HG02642 (cell line): ENCODE measurements around the gene ATP10A.
A peak's percentile ranks its signal among the peaks of the same experiment; 100 is the strongest.
"Not testable (repeated sequence)": the region's sequence is repeated elsewhere in the genome, so short reads cannot be mapped to it uniquely, and the experiment has no call there.

Source experiments
- ATAC-seq: cut with Tn5 transposase; IDR thresholded peaks from one replicate; pipeline ENCODE4 v1.9.1; 2021; ENCODE audit warnings: mild to moderate bottlenecking; ENCODE audit not compliant: unreplicated experiment, poor library complexity

ATP10A gene

GRCh38 chr15:25759421-25759820 is 103.7 kb downstream of the ATP10A start:
- ATAC-seq, result no peak

DNA sequence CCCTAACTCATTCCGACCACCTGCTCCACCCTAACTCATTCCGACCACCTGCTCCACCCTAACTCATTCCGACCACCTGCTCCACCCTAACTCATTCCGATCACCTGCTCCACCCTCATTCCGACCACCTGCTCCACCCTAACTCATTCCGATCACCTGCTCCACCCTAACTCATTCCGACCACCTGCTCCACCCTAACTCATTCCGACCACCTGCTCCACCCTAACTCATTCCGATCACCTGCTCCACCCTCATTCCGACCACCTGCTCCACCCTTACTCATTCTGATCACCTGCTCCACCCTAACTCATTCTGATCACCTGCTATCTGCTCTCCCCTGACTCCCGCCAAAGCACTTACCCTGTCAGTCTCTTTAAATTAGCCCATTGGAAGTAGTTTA is 104.5 kb downstream of the ATP10A start:
- not testable (repeated sequence) for ATAC-seq

DNA sequence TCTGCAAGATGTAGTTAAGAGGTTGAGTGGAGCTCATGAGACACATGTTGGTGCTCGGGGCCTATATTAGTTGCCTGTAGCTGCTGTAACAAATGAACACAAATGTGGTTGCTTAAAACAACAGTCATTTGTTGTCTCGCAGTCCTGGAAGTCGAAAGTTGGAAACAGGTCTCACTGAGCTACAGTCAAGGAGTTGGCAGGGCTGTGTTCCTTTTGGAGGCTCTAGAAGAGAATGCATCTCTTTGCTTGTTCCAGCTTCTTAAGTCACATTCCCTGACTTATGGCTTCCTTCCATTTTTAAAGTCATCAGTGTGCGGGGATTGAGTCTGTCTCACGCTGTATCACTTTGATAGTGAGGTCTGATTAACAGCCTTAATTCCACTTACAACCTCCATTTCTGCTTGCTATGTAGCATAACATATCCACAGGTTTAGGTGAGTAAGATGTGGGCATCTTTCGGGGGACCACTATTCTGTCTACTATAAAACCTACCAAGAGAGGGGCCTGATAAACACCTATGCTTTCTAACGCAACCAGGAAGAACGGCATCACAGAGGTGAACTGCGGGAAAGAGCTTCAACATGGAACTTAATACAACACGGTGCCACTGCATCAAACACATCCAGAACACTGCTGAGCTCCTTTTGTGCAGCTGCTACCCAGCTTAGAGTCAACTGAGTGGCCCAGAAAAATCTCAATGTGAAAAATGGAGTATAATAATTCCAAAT is 119.4 kb downstream of the ATP10A start:
- no peak for ATAC-seq

- no peak for ATAC-seq
Observed at GRCh38 chr15:25742776-25743547, 120.2 kb downstream of the ATP10A start.

DNA sequence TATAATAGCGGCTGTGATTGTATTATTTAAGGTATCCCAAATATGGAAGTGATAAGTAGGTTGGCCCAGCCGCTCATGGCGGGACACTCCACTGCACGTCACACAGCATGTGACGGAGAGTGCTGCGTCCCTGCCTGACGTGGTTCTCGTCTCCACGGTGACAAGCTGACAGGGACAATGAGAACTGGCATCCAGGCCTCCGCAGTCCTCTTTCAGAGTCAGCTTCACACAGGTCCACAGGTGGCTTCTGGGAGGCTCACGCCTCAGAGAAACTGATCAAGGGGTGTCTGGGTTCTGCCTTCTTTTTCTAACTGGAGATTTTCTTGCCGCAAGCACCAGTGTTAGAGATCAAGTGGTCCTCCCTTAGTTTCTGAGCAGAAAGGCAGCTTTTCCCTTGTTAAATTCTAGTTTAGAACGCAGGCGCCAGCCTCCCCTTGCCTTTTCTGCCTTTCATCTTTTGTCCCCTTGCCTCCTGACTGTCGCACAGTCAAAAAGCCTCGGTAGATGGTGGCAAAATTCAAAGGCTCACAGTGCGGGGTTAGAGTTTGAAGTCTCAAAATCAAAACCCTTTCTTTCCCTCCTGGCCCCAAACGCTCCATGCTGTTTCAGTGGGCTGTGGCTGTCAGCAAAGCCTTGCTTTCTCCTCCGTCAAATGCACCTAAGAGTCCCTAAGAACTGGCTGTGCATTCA is 120.9 kb downstream of the ATP10A start:
- ATAC-seq, result no peak

DNA sequence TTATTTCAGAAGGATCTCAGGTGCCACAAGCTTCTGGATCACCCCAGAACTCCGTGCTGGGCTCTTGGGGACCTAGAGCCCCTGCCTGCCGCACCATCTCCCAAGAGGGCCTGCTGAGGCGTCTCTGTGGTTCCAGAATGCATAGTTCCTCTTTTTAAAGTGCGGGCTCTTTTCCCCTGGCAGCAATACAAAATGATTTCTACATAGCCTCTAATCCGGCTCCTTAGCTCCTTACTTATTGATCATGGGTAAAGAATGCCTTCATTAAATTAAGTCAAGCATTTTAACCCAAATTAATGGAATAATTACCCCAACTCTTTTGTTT is 121.9 kb downstream of the ATP10A start:
- peak; percentile 54 for ATAC-seq

DNA sequence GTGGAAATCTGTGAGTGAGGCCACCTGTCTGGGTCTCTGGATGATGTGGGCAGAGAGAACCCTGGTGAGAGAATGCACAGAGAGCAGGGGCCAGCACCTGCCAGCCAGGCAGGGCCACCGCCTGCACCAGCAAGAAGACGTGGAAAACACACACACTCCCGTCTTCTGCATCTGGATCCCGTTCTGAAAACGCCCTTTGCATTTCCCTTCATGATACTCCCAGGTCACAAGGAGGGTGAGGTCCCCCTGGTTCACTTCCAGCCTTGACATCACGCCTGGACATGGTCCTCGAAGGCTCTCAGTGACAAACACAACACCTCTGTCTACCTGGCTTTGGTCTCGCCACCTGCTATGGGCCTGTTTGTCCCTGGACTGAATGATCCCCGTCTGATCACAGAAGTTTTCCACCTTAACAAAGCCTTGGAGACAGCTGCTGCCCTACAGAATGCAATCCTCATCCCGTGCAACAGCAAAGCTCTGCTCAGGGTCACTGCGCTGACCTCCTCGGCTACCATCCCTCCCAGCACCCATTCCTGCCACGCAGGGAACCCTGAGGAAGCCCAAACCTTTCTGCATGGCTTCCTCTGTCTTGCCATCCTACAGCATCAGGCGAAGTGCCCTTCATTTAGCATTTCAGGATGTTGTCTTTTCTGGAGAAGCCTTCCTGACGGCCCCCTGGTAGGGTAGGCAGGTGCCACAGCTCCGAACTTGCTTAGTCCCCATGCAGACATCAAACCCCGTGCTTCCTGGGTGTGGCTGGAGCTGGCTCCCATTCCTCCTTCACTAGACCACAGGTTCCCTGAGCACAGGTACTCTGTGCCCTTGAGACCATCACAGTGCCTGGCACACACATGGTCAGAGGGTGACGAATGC is 122.5 kb downstream of the ATP10A start:
- ATAC-seq, result peak; percentile 21

DNA sequence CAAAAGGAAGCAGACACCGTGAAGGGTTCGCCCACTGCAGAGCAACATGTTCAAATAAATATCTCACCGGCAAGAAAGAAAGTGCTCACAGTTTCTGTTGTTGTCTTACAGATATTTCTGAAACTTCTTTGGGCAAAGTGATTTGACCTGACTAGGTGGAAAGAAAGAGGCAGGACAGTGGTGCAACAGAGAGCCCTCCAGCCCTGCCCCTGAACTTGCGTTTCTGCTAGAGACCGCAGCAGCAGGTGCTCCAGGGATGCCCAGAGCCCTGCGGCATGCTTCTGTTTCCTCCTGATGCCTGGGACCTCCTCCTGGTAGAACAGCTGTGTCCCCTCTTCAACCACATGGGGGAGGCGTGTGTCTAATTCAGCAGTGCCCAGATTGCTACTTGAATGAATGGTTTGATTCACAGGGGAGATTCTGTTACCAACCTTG is 123.4 kb downstream of the ATP10A start:
- ATAC-seq, result peak; percentile 63

DNA sequence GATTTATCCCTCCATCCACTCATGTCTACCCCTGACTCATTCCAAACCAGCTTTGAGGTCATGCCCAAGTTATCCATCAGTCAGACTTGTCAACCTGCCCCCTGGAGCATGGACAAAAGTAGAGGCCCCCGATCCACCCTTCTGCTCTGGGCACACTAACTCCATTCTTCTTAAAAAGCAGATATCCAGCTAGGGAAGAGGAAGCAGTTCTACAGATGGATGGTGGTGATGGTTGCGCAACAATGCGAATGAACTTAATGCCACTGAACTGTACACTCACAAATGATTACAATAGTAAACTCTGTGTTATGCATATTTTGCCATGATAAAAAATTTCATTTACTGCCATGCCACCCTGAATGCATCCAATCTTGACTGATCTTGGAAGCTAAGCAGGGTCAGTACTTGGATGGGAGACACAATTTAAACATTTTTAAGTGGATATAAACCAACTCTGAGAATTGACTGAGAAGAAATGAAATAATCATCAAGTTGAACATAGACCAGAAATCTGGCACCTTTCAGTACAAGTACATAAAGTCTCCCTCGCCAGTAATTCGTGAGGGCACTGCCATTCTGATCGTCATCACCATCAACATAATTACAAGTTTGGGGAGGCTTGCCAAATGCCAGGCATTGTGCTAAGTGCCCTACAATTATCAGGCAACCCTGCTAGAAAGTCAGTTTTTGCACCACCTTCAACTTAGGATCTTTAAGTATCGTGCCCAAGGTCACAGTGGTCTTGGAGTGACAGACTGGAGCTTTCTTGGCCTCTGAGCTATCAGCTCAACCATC is 124.8 kb downstream of the ATP10A start:
- ATAC-seq, result no peak

GRCh38 chr15:25737218-25737643 is 125.9 kb downstream of the ATP10A start:
- no peak for ATAC-seq

DNA sequence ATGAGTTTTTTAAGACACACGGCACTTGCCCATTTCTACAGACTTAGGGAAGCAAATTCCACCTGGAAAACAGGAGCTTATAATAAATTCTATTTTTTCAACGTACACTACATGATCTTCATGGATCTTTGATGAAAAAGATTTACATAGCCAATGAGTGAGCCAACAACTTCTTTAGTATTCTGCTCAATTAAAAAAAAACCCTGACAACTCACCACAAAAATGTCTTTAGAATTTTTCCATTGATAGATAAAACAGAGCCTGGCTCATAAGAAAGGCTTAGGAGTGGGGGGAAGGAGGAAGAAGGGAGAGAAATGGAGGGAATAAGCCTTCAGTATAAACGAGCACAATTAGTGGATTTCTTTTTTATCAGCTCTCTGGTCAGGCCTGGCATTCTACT is 126.7 kb downstream of the ATP10A start:
- no peak for ATAC-seq

DNA sequence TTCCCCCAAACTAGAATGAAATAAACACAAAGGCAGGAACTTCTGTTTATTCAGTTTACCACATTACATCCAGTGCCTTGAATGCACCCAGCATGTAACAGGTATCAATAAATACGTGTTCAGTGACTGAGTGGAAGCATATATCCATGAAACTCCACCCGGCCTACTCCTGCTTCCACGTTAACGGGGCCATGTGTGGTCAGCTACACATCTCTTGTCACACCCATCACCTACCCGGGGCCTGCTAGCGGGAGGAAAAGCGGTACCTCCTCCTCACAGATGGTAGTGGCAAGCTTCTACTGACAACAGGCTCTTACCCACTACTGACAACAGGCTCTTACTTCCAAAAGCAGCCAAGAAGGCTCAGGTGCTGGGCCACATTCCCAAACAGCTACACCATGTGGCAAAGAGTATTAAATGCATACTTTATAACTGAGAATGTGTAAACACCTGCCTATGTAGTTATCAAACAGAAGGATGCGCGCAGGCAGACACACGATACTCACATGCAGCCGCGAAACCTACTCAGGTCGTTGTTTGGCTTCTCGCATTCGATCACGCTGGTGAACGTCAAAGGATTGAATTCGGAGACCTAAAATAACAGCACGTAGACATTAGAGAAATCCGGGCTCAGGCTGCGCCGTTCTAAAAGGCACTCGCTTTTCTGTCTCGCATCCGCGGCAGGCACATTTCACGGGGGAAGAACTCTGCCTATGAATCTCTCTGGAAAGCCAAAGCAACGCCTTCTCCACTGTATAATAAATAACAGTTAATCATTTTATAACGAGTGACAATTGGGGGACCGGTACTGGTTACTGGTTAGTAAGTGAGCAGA is 127.4 kb downstream of the ATP10A start:
- ATAC-seq, result no peak

GRCh38 chr15:25734680-25735355 is 128.3 kb downstream of the ATP10A start:
- ATAC-seq, result no peak

DNA sequence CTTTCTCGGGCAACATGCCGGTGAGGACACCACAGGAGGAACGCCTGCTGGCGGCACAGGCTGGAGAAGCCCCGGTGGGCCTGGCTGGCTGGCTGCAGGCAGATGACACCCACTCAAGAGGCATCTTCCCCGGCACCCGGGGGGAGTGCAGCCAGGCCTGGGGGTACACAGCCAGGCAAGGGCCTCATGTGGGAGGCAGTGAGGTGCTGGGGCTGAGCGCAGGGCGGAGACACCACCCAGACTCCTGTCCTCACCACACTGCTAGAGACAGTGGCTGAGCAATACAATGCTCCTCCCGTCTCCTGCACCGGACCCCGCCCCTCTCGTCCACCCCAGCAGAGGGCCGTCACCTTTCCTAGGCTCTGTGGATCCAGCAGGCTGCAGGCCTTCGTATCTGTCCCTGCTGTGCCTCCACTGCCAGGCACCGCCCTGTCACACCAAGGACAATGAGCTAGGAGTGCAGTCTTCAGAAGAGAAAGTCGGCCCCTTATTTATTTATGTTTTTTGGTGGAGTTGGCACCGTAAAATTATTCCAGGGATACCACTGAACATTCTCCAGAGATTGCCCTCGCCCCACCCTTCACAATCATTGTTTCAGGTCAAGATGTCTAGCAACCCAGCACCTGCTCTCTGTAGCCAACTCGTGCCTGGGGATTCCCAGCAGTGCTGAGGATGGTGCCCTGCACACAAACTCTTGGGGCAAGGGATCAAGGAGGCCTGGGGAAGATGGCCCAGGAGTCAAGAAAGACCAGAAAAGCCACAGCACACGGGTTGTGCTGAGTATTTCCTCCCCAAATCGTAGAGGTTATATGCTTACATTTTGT is 129.1 kb downstream of the ATP10A start:
- no peak for ATAC-seq

- no peak for ATAC-seq
Observed at GRCh38 chr15:25733036-25733855, 129.9 kb downstream of the ATP10A start.

GRCh38 chr15:25732191-25732590 is 130.9 kb downstream of the ATP10A start:
- no peak for ATAC-seq
